GM21737 (cell line): Measurements from ENCODE around the gene CRYBG1.

Experiments used
- ATAC-seq: cut with Tn5 transposase; IDR thresholded peaks from one replicate; pipeline ENCODE4 v1.9.1; 2021; ENCODE audit warnings: mild to moderate bottlenecking, moderate library complexity; ENCODE audit not compliant: unreplicated experiment

Gene CRYBG1

GRCh38 chr6:106519460-106520394, 159.2 kb downstream of the CRYBG1 start:
- peak; percentile 53 for ATAC-seq

DNA sequence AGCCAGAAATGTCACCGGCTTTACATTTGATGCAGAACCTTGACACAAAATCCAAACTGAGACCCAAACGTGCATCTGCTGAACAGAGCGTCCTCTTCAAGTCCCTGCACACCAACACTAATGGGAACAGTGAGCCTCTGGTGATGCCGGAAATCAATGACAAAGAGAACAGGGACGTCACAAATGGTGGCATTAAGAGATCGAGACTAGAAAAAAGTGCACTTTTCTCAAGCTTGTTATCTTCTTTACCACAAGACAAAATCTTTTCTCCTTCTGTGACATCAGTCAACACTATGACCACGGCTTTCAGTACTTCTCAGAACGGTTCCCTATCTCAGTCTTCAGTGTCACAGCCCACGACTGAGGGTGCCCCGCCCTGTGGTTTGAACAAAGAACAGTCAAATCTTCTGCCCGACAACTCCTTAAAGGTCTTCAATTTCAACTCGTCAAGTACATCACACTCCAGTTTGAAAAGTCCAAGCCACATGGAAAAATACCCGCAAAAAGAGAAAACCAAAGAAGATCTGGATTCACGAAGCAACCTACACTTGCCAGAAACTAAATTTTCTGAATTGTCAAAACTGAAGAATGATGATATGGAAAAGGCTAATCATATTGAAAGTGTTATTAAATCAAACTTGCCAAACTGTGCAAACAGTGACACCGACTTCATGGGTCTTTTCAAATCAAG, 160.3 kb downstream of the CRYBG1 start:
- peak; percentile 48 for ATAC-seq

GRCh38 chr6:106522562-106523250, 162.2 kb downstream of the CRYBG1 start:
- no peak for ATAC-seq

DNA sequence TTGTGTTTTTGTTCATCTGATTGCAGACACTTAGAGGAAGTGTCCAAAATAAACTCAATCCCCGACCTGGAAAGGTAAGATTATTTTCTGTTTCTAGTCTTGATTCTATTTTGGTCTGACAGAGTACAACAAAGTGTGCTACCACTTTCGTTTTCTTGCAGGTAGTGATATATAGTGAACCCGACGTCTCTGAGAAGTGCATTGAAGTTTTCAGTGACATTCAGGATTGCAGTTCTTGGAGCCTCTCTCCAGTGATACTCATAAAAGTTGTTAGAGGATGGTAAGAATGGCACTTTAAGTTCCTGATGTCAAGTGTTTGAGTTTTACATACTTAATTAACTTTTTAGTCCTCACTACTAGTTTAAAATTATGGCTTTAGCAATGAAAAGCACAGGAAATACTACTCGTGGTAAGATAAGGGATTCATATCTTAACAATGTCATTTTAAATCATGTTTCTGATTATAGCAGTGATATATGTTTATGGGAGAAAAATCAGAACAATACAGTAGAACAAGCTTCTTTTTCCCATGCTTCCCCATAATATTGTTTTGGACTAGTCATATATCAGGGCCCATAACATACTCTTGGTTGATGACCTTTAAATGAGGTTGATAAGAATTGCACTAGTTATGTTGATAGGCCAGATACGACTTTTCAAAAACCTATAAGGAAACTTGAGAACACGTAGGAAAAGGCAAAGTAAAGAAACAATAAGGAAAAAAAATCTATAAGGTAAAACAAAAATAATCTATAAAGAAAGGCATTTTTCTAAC, 164.8 kb downstream of the CRYBG1 start:
- ATAC-seq, result peak; percentile 43

DNA sequence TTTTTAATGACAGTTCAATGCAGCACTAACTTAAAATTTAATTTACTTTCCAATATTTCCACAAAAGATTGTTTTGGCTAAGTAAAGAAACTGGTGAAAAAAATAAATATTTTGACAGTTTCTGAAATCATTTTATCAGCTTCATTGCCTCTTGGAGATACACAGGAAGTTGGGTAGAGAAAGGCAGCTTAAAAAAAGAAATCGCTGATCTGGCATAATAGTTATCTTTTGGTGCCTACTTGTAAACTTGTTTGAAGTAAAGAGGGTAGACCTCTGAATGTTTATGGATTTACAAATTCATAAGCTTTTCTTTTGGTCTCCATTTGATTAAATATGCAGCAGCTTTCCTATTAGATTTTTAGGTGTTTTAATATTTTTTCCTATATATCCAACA, 165.4 kb downstream of the CRYBG1 start:
- no peak for ATAC-seq

DNA sequence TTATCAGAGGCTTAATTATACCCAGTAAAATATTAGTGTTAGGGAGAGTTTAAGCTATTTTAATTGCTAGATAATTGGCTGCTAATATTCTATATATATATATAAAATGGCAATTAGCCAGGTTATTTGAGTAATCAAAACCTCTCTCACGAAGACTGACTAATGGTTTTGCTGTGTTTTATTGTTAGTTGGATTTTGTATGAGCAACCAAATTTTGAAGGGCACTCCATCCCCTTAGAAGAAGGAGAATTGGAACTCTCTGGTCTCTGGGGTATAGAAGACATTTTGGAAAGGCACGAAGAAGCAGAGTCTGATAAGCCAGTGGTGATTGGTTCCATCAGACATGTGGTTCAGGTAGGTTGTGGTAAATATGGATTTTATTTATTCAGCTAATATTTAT, 166.6 kb downstream of the CRYBG1 start:
- ATAC-seq, result no peak

DNA sequence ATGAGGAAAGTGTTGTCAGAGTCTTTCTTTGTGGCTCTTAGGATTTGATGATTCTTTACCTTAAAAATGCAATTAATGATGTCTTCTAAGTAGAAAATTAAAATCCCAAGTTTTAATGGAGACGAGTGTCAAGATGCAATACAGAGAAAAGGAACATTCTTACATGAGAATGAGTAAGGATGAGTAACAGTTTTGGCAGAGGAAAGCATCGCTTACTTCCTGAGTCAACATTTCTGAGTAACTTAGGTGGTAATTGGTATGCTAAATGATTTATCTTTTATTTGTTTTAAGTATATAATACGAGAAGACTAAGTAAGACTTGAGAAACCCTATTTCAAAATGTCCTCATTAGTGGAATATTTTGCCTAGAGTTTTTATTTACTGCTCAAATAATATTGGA, 167.5 kb downstream of the CRYBG1 start:
- ATAC-seq, result no peak

- ATAC-seq, result no peak
Observed at GRCh38 chr6:106528521-106528920, 168.0 kb downstream of the CRYBG1 start.

DNA sequence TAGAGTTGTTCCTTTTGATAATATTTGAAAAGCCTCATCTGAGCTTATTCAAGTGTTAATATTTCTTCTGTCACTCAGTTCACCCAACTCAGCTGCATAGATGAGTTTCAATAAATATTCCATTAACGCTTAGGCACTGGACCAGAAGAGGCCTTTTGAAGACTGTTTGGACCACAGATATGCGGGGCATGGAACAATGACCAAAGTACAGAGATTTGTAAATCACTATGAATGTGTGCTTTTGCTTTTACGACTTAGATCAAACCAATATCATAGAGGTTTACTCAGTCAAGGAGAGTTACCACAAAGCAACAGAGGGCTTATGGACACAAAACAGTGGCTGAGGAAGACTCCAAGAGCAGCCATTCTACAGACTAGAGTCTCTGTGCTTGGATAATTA, 168.9 kb downstream of the CRYBG1 start:
- ATAC-seq, result no peak

DNA sequence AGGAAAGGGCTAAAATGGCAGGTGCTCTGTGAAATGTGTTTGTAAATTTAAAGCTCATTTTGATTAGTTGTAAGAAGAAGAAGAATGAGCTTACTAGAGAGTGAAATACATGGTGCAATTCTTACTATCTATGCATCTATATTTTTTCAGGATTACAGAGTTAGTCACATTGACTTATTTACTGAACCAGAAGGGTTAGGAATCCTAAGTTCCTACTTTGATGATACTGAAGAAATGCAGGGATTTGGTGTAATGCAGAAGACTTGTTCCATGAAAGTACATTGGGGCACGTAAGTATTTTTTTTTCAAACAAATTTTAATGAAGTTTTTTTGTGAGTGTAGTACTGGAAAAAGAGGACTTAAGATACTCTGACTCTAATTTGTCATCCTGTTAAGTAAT, 169.5 kb downstream of the CRYBG1 start:
- no peak for ATAC-seq

GRCh38 chr6:106530502-106530901, 170.0 kb downstream of the CRYBG1 start:
- no peak for ATAC-seq

DNA sequence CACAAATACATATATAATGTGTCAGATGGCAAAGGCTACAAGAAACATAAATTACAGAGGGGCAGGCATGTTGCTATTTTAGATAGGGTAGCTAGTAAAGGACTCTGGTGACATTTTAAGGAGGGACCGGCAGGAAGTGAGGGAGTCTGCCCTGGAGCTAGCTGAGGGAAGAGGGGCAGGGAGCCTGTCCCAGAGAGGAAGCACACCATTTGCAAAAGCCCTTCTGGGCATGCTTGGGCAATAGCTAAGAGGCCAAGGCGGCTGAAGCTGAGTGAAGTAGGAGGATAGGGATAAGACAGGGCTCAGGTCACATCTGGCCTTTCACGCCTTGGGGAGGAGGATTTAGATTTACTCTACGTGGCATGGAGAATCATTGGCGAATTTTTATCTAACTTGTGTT, 172.5 kb downstream of the CRYBG1 start:
- ATAC-seq, result no peak

GRCh38 chr6:106534004-106534403, 173.5 kb downstream of the CRYBG1 start:
- ATAC-seq, result no peak

DNA sequence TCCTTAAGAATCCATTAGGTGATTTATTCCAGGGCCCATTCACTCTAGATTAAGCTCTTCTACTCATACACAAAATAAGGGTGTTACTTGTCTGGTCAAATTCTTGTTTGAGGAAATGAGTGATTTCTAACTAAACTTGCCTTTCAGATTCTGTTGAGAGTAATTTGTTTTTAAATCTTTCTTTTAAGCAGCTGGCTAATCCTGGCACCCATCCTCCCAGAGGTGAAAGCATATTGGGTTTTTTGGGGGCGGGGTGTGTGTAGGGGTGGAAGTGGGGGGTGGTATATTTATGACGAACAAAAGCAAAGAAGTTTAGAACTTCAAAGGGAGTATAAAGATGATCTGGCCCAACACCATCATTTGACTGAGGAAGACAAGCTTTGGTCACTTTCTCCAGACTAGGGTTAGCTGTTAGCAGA, 174.1 kb downstream of the CRYBG1 start:
- no peak for ATAC-seq

DNA sequence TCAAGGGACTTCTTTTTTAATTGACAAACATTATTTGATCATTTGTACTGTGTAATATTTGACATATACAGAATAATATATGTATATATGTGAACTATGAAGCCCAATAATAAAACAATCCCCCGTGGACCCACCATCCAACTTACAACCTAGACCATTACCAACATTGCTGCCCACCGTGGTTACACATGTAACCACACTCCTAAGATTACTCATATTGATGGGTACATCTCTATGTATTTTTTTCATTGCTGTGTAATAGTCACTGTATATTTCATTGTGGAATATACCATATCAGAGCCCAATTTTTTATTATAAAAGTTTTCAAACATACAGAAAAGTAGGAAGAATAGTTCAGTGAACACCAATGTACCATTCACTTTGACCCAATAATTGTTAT, 174.5 kb downstream of the CRYBG1 start:
- ATAC-seq, result no peak

GRCh38 chr6:106536357-106536756, 175.8 kb downstream of the CRYBG1 start:
- no peak for ATAC-seq

GRCh38 chr6:106536851-106537250, 176.3 kb downstream of the CRYBG1 start:
- ATAC-seq, result no peak

GRCh38 chr6:106537662-106538061, 177.1 kb downstream of the CRYBG1 start:
- ATAC-seq, result no peak

DNA sequence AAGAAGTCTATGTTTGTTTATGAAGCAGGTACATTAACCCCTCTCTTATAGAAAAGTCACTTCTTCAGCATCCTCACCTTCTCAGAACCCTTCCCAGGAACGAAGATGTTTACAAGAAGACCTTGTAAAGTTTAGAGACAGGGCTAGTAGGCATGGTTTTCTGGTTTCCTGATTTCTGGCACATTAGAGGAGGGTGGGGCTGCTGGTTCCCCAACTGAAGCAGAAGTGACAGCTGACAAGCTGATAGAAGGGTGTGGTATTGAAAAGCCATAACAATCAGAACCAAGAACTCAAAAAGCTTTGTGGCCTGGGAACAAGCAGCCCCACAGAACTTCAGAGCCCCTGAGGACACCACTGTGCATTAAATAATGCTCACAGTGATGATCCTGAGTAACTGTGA, 177.6 kb downstream of the CRYBG1 start:
- ATAC-seq, result no peak

GRCh38 chr6:106539936-106540335, 179.4 kb downstream of the CRYBG1 start:
- ATAC-seq, result no peak

- no peak for ATAC-seq
Observed at GRCh38 chr6:106540432-106540831, 179.9 kb downstream of the CRYBG1 start.
